IMR-90 (cell line): ENCODE data around the gene PTPRCAP. TPM values are rescaled to one million over a fixed set of nuclear protein-coding genes. Genes with fewer than 3 reads are reported as not detected.

Experiments
- CTCF ChIP-seq: conservative IDR thresholded peaks from 2 replicates; pipeline ENCODE4 v1.5.1; 2012; ENCODE audit warnings: mild to moderate bottlenecking, low read depth, low read length, improper control_type of control experiment
- MXI1 ChIP-seq: IDR thresholded peaks from 2 replicates; pipeline ENCODE4 v1.6.1; 2012; ENCODE audit warnings: low read depth, mild to moderate bottlenecking, low read length, moderate library complexity, borderline replicate concordance
- RAD21 ChIP-seq: IDR thresholded peaks from 2 replicates; pipeline ENCODE4 v1.6.1; 2012; ENCODE audit warnings: low read length, improper control_type of control experiment
- polyA plus RNA-seq, 3 experiments: library from polyadenylated mRNA; depleted of rRNA; stranded (reverse); fragments of >200 nt; gene quantifications; 2 replicates each; pipeline ENCODE4 v1.2.3, GENCODE V29; 2012; ENCODE audit warnings: low replicate concordance in 1 of 3
- total RNA-seq: library from RNA; depleted of rRNA; stranded (reverse); fragments of >200 nt; gene quantifications from 2 replicates; pipeline ENCODE4 v1.2.3, GENCODE V29; 2012

PTPRCAP gene
- total and polyA plus RNA-seq, 2 of the 4 experiments (the other 2 are of a cell fraction): 0.24 TPM; not detected in 1

- TF ChIP-seq CTCF (no peak), RAD21 (no peak), MXI1 (no peak)
Measured at GRCh38 chr11:67419325-67420049, 18.0 kb downstream of the PTPRCAP start (continued).
